ENCODE data around the gene ME3. TPM values are rescaled to one million over a fixed set of nuclear protein-coding genes. Genes with fewer than 3 reads are reported as not detected.

Gene ME3
- total RNA-seq, 1 donor from 2014 or later, result 1.3 TPM

DNA sequence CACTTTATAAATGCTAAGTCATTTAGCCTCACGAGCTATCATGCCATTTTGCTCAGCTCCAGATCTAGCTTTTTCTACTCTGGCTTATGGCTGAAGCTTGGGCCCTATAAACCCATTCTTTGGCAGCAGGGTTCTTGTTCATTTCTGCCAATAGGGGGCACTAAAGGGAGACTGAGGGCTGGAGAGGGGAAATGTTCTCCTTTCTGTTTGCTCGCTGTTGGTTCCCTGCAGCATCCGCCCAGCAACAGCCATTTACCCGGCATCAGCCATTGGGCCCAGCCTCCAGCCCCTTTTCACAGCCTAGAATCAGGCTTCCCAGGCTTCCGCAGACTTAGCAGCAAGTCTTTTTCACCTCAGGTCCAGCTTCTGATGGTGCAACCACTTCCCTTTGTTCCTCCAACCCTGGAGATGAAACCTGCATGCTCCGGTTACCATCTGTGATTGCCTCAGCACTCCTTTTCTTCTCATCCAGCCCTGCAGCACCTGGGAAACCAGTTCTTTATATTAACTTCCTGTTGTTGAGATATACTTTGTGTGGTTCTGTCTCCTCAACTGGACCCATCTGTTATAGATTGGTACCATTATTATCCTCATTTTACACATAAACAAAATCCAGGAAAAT is 4.2 kb upstream of the ME3 start:
- no peaks in the 10 kb centered on the region for H3K36me3 Mint-ChIP-seq (ENCODE audit: low read depth)
- no peak overlapping the region for H3K4me3 Mint-ChIP-seq
- H3K9me3 Mint-ChIP-seq, result no peaks in the 10 kb centered on the region
- DNase-seq (no peak), ATAC-seq (ENCODE audit: low read depth) (no peak)
- ChIA-PET POLR2A (no interaction called here), CTCF (no interaction called here)
- no peak for TF ChIP-seq CTCF (IDR thresholded peaks at IDR 0.05)
- peaks cover 12% of the 10 kb centered on the region for H3K27me3 Mint-ChIP-seq
- intact Hi-C loops (cut with micrococcal nuclease), result no loop called here
- no peak overlapping the region for H3K27ac Mint-ChIP-seq
- H3K4me1 Mint-ChIP-seq, result peaks cover 5% of the 10 kb centered on the region

GRCh38 chr11:86676010-86676409 is 3.6 kb upstream of the ME3 start:
- intact Hi-C loops (cut with micrococcal nuclease), result no loop called here
- H3K4me3 Mint-ChIP-seq, result no peak overlapping the region
- ChIA-PET POLR2A (no interaction called here), CTCF (no interaction called here)
- H3K27ac Mint-ChIP-seq, result no peak overlapping the region
- H3K27me3 Mint-ChIP-seq, result peaks cover 17% of the 10 kb centered on the region
- no peak for TF ChIP-seq CTCF (IDR thresholded peaks at IDR 0.05)
- H3K36me3 Mint-ChIP-seq (ENCODE audit: low read depth), result no peaks in the 10 kb centered on the region
- no peak for ATAC-seq (ENCODE audit: low read depth)
- H3K9me3 Mint-ChIP-seq, result no peaks in the 10 kb centered on the region
- DNase-seq, result no peak
- H3K4me1 Mint-ChIP-seq, result peaks cover 10% of the 10 kb centered on the region

DNA sequence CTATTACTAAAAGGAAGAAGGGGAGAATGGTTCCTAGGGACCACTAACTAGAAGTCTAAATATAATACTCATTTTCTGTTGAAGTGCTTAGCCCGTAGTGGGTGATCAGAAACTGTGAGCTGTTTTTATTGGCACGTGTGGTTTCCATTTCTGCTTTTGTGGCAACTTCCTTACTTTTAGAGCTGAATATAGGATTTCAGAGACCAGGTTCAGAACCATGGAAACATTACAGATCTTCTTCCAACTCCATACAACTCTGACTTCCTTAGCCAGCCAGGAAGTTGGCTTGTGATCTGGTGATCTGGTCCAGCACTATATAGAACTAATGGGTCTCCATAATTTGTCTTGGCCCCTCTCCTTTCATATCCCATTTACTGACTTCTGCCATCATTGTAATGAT is 2.6 kb upstream of the ME3 start:
- peaks cover 10% of the 10 kb centered on the region for H3K4me1 Mint-ChIP-seq
- DNase-seq (no peak), ATAC-seq (ENCODE audit: low read depth) (no peak)
- POLR2A ChIA-PET, result no interaction called here
- H3K36me3 Mint-ChIP-seq (ENCODE audit: low read depth), result no peaks in the 10 kb centered on the region
- TF ChIP-seq CTCF (IDR thresholded peaks at IDR 0.05), result no peak
- no peak overlapping the region for H3K27ac Mint-ChIP-seq
- CTCF ChIA-PET, result no interaction called here
- H3K9me3 Mint-ChIP-seq, result no peaks in the 10 kb centered on the region
- H3K4me3 Mint-ChIP-seq, result no peak overlapping the region
- intact Hi-C loops (cut with micrococcal nuclease), result no loop called here
- peaks cover 20% of the 10 kb centered on the region for H3K27me3 Mint-ChIP-seq

DNA sequence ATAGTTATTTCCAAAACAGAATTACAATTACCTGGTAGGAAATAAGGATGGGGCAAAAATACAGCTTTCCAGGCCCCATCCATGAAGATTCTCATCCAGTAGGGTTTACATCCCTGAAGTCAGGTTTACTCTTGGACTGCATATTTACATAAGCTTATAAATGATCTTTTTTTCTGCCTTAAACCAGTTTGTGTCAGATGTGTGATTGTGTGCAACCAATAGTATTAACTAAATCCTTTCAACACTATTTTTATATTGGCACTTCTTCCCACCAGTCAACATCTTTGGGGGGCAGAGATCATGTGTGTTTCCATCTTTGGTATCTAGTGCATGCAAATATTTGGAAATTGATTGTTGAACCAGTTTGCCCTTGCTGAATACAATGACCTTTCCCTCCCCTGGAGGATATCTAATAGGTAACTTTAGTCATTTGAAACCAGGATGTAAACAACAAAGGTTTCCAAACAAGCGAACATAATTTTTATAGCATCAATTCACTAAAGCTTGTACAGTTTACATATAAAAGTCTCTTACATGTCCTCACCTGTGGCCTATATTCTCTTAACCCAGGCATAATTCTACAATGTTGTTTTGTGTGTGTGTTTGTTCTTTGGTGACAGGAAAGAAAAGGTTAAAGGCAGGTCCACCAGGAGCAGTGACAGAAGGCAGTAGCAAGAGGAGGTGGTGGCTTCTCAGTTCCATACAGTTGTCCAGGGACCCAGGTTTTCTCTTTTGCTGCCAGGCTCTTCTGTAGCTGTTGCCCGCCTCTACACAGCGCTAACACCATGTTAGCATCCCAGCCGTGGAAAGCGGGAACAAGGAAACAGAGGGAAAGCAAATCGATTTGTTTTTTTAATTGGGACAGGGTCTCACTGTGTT is 1.7 kb upstream of the ME3 start:
- Mint-ChIP-seq H3K4me1 (peaks cover 10% of the 10 kb centered on the region), H3K36me3 (ENCODE audit: low read depth) (no peaks in the 10 kb centered on the region), H3K9me3 (no peaks in the 10 kb centered on the region), H3K4me3 (no peak overlapping the region), H3K27ac (no peak overlapping the region), H3K27me3 (peaks cover 25% of the 10 kb centered on the region)
- CTCF ChIA-PET, result no interaction called here
- TF ChIP-seq CTCF (IDR thresholded peaks at IDR 0.05), result no peak
- POLR2A ChIA-PET, result no interaction called here
- DNase-seq (no peak), ATAC-seq (ENCODE audit: low read depth) (no peak)
- intact Hi-C loops (cut with micrococcal nuclease), result no loop called here

DNA sequence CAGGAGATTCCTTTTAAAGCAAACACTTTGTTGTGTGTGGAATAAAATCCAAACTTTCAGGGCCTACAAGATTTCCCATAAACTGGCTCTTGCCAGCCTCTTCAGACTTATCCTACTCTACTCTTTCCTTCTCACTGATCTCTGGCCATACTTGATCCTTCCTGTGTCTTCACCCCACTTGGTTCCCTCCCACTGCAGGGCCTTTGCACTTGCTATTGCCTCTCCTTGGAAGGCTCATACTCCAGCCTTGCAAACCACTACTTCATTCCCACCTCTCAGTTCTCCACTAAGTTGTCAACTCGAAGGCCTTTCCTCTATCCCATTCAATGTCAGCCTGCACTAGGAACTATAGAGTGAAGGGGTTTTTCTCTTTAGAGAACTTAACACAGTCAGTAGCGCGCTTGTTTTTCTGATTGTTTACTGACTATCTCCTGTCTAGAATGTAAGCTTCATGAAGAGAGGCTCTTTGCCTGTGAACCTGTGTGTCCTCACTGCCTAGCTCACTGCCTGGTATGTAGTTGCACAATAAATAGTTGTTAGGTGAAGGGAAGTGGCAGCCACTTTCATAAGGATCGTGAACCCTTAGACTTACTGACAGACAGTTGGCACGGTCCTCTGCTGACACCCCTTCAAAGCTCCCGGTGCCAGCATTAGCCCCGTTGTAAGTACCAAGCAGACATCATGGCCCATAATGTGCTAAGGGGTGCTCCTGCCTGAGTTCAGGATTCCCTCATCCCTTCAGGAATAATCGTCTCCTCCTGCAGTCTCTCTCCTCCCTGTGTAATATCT is 833 bp upstream of the ME3 start:
- peak overlapping the region; percentile 42 for H3K4me3 Mint-ChIP-seq
- no peak for DNase-seq
- TF ChIP-seq CTCF (IDR thresholded peaks at IDR 0.05), result no peak
- H3K36me3 Mint-ChIP-seq (ENCODE audit: low read depth), result no peaks in the 10 kb centered on the region
- POLR2A ChIA-PET, result no interaction called here
- intact Hi-C loops (cut with micrococcal nuclease), result no loop called here
- peaks cover 10% of the 10 kb centered on the region for H3K4me1 Mint-ChIP-seq
- no peak overlapping the region for H3K27ac Mint-ChIP-seq
- ATAC-seq (ENCODE audit: low read depth), result no peak
- H3K27me3 Mint-ChIP-seq, result peaks cover 33% of the 10 kb centered on the region
- no peaks in the 10 kb centered on the region for H3K9me3 Mint-ChIP-seq
- CTCF ChIA-PET, result no interaction called here

Measured in activated B cell treated with CpG ODN at 0.5 μM for 24 hours (primary cell).